ENCODE data around the gene ATP1A3. TPM values are rescaled to one million over a fixed set of nuclear protein-coding genes. Genes with fewer than 3 reads are reported as not detected.

Gene ATP1A3
- polyA plus RNA-seq, 1 of the 3 experiments (the other 2 are of a cell fraction) = 0.77 TPM

DNA sequence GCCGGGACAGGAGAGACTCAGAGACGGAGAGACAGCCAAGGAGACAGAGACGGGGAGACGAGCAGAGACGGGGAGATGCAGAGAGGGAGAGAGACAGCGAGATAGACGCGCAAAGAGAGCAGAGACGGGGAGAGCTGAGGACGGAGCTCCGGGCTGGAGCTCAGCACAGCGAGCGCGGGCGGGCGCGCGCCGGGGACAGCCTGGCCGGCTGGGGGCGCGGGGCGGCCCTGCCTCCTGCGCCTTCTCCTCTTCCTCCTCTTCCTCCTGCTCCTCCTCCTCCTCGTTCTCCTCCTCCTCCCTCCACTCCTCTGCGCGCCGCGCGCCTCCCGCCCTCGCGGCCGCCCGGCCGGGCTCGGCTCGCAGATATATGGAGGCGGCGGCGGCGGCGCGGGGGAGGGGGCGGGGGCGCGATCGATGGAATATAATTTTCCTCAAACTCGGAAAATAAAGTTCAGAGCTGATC lies 65.8 kb downstream of the ATP1A3 start, which contains the start of gene ERFL:
Gene ERFL (minus strand): TSS at position 229 of the 463 bp plus-strand sequence. CDS start 15,530 bp downstream, outside the sequence.
- Histone ChIP-seq H3K27ac (ENCODE audit: low read depth in 2 of 2, low read length in 1 of 2) (no peak within 1 kb of the TSS), H3K9me3 (no peaks in the 10 kb centered on the region), H3K4me2 (peak within 1 kb of the TSS; percentile 93), H3F3A (replicated peaks; ENCODE audit: insufficient read depth) (no peaks in the 10 kb centered on the region), H3K36me3 (replicated peaks in 1 of 2; ENCODE audit: control insufficient read depth in 1 of 2, insufficient read depth in 2 of 2, low read length in 1 of 2) (no peaks in the 10 kb centered on the region), H3K9ac (no peak within 1 kb of the TSS), H3K4me1 (ENCODE audit: control insufficient read depth in 1 of 2, insufficient read depth in 2 of 2, low read depth in 1 of 2, low read length in 1 of 2) (peaks cover 0 to 14% of the 10 kb centered on the region in 2 experiments; a peak in 2 of 4 replicates), H2AFZ (ENCODE audit: low read depth) (peak within 1 kb of the TSS; percentile 22; the same call in 1 of the 2 replicates), H3K27me3 (ENCODE audit: insufficient read depth) (peaks cover 24% of the 10 kb centered on the region), H3K9me2 (no peaks in the 10 kb centered on the region), H3K79me2 (ENCODE audit: insufficient read depth) (no peaks in the 10 kb centered on the region), H4K20me1 (ENCODE audit: insufficient read depth) (no peaks in the 10 kb centered on the region), H3K4me3 (ENCODE audit: low read depth in 2 of 2, low read length in 1 of 2) (peak within 1 kb of the TSS; percentile 47 to 51)
- TF ChIP-seq NRF1 (IDR thresholded peaks at IDR 0.05; ENCODE audit: low read depth, low read length) (no peak), CHD2 (IDR thresholded peaks at IDR 0.05; ENCODE audit: low read length, partially characterized antibody) (no peak), RXRA (IDR thresholded peaks at IDR 0.05; ENCODE audit: borderline replicate concordance, low read depth) (no peak), RFX5 (IDR thresholded peaks at IDR 0.05; ENCODE audit: low read length) (no peak), FOXM1 (IDR thresholded peaks at IDR 0.05; ENCODE audit: low read depth) (no peak), GATA2 (CRISPR knock-in tag; IDR thresholded peaks at IDR 0.05) (no peak), SIN3A (IDR thresholded peaks at IDR 0.05; ENCODE audit: borderline replicate concordance, low read depth, low read length) (no peak)
- TF ChIP-seq, protein P1, sequence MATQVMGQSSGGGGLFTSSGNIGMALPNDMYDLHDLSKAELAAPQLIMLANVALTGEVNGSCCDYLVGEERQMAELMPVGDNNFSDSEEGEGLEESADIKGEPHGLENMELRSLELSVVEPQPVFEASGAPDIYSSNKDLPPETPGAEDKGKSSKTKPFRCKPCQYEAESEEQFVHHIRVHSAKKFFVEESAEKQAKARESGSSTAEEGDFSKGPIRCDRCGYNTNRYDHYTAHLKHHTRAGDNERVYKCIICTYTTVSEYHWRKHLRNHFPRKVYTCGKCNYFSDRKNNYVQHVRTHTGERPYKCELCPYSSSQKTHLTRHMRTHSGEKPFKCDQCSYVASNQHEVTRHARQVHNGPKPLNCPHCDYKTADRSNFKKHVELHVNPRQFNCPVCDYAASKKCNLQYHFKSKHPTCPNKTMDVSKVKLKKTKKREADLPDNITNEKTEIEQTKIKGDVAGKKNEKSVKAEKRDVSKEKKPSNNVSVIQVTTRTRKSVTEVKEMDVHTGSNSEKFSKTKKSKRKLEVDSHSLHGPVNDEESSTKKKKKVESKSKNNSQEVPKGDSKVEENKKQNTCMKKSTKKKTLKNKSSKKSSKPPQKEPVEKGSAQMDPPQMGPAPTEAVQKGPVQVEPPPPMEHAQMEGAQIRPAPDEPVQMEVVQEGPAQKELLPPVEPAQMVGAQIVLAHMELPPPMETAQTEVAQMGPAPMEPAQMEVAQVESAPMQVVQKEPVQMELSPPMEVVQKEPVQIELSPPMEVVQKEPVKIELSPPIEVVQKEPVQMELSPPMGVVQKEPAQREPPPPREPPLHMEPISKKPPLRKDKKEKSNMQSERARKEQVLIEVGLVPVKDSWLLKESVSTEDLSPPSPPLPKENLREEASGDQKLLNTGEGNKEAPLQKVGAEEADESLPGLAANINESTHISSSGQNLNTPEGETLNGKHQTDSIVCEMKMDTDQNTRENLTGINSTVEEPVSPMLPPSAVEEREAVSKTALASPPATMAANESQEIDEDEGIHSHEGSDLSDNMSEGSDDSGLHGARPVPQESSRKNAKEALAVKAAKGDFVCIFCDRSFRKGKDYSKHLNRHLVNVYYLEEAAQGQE (IDR thresholded peaks at IDR 0.05; ENCODE audit: low read depth, low read length) = no peak
- TF ChIP-seq, protein P2, sequence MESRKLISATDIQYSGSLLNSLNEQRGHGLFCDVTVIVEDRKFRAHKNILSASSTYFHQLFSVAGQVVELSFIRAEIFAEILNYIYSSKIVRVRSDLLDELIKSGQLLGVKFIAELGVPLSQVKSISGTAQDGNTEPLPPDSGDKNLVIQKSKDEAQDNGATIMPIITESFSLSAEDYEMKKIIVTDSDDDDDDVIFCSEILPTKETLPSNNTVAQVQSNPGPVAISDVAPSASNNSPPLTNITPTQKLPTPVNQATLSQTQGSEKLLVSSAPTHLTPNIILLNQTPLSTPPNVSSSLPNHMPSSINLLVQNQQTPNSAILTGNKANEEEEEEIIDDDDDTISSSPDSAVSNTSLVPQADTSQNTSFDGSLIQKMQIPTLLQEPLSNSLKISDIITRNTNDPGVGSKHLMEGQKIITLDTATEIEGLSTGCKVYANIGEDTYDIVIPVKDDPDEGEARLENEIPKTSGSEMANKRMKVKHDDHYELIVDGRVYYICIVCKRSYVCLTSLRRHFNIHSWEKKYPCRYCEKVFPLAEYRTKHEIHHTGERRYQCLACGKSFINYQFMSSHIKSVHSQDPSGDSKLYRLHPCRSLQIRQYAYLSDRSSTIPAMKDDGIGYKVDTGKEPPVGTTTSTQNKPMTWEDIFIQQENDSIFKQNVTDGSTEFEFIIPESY (IDR thresholded peaks at IDR 0.05; ENCODE audit: borderline replicate concordance, low read depth) = no peak
- ChIA-PET CTCF (interaction anchor here (0.6 to 1.9 kb wide), 2 partner anchors 55 to 717 kb away, joined by 3 to 8 read pairs; no protein-coding TSS in a partner anchor), POLR2A (no interaction called here)
- DNase-seq = peak; percentile 68
- 1% methylated on average over 47 of the region's 49 CpGs for WGBS (ENCODE audit: low lambda C conversion rate)

Measured in SK-N-SH (cell line).